GM18870 (cell line): Measurements from ENCODE around the gene TTC23.
A peak's percentile ranks its signal among the peaks of the same experiment; 100 is the strongest.

Source experiments
- ATAC-seq: cut with Tn5 transposase; IDR thresholded peaks from one replicate; pipeline ENCODE4 v1.9.1; 2021; ENCODE audit warnings: moderate library complexity; ENCODE audit not compliant: unreplicated experiment

The TTC23 gene

GRCh38 chr15:99139276-99139675 is 110.1 kb downstream of the TTC23 start:
- ATAC-seq: no peak

- no peak for ATAC-seq
Measured at GRCh38 chr15:99138491-99138982, 110.8 kb downstream of the TTC23 start.

GRCh38 chr15:99137877-99138276 is 111.5 kb downstream of the TTC23 start:
- no peak for ATAC-seq

GRCh38 chr15:99137111-99137546 is 112.3 kb downstream of the TTC23 start:
- ATAC-seq: no peak

GRCh38 chr15:99135194-99135593 is 114.2 kb downstream of the TTC23 start:
- peak; percentile 80 for ATAC-seq

GRCh38 chr15:99134317-99134821 is 115.0 kb downstream of the TTC23 start:
- no peak for ATAC-seq

- no peak for ATAC-seq
Measured at GRCh38 chr15:99132634-99133287, 116.6 kb downstream of the TTC23 start.

GRCh38 chr15:99132122-99132521 is 117.3 kb downstream of the TTC23 start:
- no peak for ATAC-seq

GRCh38 chr15:99131441-99132023 is 117.8 kb downstream of the TTC23 start:
- ATAC-seq: no peak

- no peak for ATAC-seq
Measured at GRCh38 chr15:99130765-99131440, 118.5 kb downstream of the TTC23 start.

- no peak for ATAC-seq
Measured at GRCh38 chr15:99130314-99130713, 119.1 kb downstream of the TTC23 start.

- no peak for ATAC-seq
Measured at GRCh38 chr15:99129644-99130043, 119.7 kb downstream of the TTC23 start.

- no peak for ATAC-seq
Measured at GRCh38 chr15:99128411-99128810, 121.0 kb downstream of the TTC23 start.

GRCh38 chr15:99127773-99128172 is 121.6 kb downstream of the TTC23 start:
- ATAC-seq: no peak

GRCh38 chr15:99126930-99127329 is 122.5 kb downstream of the TTC23 start:
- no peak for ATAC-seq

- no peak for ATAC-seq
Measured at GRCh38 chr15:99126131-99126588, 123.2 kb downstream of the TTC23 start.

GRCh38 chr15:99125061-99125891 is 124.1 kb downstream of the TTC23 start:
- no peak for ATAC-seq

- ATAC-seq: no peak
Measured at GRCh38 chr15:99124641-99125040, 124.7 kb downstream of the TTC23 start.

- ATAC-seq: no peak
Measured at GRCh38 chr15:99123713-99124451, 125.5 kb downstream of the TTC23 start.
